HG03039 (cell line): Measurements from ENCODE around the gene ZBTB8OS.
"Not testable (repeated sequence)": the region's sequence is repeated elsewhere in the genome, so short reads cannot be mapped to it uniquely, and the experiment has no call there.

Experiments used
- ATAC-seq: cut with Tn5 transposase; IDR thresholded peaks from one replicate; pipeline ENCODE4 v1.9.1; 2021; ENCODE audit warnings: mild to moderate bottlenecking, moderate library complexity; ENCODE audit not compliant: unreplicated experiment

Gene ZBTB8OS

DNA sequence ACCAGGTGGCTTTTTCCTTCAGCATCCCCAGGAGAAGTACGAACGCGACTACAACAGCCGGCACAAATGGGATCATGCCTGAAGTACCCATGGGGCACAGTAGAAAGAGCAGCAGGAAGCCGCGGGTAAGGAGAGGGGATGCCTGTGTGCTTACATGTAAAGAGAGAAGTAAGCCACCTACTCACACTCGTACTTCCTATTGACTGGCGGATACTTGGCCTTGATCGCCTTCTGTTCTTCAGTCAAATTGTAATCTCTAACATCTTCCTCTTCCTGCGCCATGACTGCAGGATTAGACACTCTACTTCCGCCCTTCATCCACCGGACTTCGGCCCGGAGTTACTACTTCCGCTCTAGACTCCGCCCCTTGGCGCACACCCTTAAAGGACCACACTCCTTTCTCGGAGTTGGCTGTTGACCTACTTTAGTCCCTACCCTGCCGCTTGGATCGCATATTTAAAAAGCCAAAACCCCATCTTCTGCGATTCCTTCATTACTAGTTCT, at the start of gene ZBTB8OS:
Gene ZBTB8OS, minus strand, starts transcription at position 303 of the 504 bp plus-strand sequence. Its CDS starts 21 bp downstream, at position 282.
- peak; percentile 52 for ATAC-seq

GRCh38 chr1:32696996-32697395, 46.6 kb upstream of the ZBTB8OS start:
- ATAC-seq, result not testable (repeated sequence)

GRCh38 chr1:32696041-32696440, 45.7 kb upstream of the ZBTB8OS start:
- ATAC-seq, result no peak

DNA sequence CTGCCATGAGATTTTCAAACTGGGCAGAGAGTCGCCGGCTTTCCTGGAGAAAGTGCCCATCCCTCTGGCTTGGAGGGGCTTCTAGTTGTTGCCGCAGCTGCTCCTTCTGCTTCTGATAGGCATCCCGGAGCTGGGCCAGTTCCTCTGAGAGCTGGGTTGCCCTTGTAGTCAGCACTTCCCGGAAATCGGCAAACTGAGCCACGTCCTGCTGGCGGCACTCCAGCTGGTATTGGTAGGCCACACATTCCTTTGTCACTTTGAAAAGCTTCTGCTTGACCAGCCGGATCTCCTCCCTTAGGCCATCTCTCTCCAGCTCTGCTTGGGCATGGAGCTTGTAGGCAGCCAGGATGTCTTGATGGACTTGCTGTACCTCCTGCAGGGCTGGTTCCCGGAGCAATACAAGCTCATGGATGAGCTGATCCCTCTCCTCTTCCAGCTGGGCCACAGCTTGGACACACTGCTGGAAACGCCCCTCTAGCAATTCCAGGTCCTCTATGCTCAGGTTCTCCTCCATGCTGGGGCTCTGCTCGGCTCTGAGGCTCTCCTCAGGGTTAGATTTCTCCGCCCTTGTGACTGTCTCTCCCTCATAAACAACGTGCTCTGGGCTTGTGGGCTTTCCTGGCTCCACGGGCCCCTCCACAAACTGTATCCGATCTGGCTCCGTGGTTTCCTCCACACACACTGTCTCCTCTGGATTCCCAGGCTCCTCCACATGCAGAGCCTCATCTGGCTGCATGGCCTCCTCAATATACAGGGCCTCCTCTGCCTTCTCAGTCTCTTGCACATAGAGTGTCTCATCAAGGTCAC, 45.0 kb upstream of the ZBTB8OS start:
- ATAC-seq, result no peak

DNA sequence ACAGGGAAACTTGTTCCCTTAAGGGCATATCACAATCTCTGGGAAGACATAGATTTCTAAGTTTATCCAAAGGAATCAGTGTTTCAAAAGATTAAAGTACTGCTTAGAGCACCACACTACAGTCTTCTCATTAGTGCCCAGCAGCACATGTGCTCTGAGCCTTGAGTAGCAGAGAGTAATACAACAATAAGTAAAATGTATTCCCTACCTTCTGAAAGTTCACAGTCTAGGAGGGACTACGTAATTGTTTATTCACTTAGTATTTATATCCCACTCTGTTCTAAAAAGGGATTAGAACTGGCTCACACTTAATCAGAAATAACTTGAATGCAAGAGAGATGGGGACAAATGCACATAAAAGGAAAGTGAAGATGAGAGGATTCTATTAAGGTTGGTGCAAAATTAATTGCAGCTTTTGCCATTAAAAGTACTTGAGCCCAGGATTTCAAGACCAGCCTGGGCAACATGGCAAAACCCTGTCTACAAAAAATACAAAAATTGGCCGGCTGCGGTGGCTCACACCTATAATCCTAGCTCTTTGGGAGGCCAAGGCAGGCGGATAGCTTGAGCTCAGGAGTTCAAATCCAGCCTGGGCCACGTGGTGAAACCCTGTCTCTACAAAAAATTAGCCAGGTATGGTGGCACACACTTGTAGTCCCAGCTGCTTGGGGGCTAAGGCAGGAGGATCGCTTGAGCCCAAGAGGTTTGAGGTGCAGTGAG, 43.3 kb upstream of the ZBTB8OS start:
- no peak for ATAC-seq

DNA sequence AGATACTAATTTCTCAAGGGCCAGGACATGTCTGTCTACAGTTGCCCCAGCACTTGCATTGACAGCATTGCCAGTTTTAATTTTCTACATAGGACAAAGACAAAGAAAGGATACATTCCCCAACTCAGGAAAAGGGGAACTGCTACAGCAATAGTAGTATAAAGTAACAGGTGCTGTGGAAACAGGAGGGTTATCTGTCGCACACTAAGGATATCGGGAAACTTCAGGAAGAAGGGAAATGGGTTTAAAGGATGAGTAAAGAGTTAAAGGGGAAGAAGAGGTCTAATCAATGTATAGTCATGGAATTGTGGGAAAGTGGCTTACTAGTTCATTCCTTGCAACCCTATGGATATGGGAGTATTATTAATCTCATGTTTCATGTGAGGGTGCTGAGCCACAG, 36.0 kb upstream of the ZBTB8OS start:
- no peak for ATAC-seq

DNA sequence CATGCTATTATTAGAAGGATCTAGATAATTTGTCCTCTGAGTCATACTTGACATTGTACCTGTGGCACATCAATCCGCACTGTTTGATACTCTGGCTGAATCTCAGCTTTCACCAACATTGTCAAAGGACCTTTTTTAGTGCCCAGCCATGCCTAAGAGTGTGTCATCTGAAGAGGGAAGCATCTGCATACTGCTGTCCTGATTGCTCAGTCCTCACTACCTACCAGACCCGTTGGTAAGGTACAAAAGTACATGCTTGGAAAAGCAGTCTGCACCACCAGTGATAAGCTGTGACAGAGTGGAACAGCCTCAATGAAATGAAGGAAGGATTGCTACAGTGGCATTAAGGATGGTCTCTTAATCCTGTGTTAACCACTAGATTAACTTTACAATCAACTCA, 35.1 kb upstream of the ZBTB8OS start:
- no peak for ATAC-seq

DNA sequence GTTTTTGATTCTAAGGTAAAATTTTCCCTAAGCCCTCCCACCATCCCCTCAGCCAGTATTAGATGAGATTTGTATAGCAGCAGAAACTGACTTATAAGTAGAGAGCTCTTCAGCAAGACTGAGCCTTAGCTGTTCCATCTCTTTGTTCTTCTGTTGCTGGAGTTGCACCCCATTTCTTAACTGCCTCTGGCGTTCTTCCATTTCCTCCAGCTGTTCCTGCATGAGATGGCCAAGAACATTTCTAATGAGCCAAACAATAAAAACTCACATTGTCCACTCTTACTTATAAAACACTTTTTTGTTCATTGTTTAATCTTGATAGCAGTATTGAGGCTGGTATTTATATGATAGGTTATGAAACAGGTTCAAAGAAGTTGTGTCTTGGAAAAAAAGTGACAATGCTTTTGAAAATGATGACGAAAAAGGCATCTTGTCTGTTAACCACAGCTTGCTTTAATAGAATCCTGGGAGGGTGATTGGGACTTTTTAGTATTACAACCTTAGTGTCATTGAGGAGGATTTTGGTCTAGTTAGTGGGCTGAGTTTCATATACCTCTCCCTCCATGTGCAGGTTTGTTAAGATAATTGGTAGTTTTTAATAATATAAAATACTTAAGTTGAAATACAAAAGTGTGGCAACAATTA, 33.9 kb upstream of the ZBTB8OS start:
- ATAC-seq, result no peak

GRCh38 chr1:32683397-32683796, 33.0 kb upstream of the ZBTB8OS start:
- no peak for ATAC-seq

DNA sequence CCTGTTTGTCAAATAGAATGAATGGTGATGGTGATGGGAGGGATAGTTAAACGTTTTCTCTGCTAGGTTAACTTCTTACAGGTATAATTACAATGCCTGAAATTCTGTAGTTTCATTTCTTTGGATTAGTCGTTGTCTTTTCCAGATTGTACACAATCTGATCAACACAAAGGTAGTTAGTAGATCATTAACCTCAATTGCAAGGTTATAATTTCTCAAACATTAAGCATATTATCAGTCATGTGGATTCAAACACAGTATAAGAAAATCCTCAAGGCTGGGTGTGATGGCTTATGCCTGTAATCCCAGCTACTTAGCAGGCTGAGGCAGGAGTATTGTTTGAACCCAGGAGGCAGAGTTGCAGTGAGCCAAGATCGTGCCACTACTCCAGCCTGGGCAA, 31.6 kb upstream of the ZBTB8OS start:
- ATAC-seq, result no peak

GRCh38 chr1:32681509-32681908, 31.2 kb upstream of the ZBTB8OS start:
- ATAC-seq, result no peak

- ATAC-seq, result no peak
Measured at GRCh38 chr1:32680642-32681041, 30.3 kb upstream of the ZBTB8OS start.

- ATAC-seq, result not testable (repeated sequence)
Measured at GRCh38 chr1:32679993-32680392, 29.6 kb upstream of the ZBTB8OS start.

DNA sequence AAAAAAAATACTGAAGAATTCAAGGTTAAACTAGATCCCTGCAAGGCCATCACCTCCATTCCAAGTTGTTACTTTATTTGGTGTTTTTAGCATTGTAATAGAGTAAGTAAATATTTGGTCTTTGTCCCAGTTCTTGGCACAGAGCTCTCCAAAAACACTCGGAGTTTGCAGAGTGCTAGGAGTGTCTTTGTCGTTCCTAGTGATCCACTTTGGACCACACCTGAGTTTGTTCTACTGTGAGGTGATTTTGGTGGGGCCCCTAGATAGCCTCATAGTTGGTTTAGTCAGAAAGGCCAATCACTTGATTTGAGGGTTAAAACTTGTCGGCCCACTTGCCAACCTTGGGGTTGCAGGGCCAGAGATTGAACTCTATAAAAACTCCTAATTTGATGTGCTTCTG, 26.6 kb upstream of the ZBTB8OS start:
- ATAC-seq, result no peak

- not testable (repeated sequence) for ATAC-seq
Measured at GRCh38 chr1:32668716-32669115, 18.4 kb upstream of the ZBTB8OS start.

- ATAC-seq, result no peak
Measured at GRCh38 chr1:32666901-32667566, 16.7 kb upstream of the ZBTB8OS start.

- ATAC-seq, result no peak
Measured at GRCh38 chr1:32665915-32666314, 15.6 kb upstream of the ZBTB8OS start.

DNA sequence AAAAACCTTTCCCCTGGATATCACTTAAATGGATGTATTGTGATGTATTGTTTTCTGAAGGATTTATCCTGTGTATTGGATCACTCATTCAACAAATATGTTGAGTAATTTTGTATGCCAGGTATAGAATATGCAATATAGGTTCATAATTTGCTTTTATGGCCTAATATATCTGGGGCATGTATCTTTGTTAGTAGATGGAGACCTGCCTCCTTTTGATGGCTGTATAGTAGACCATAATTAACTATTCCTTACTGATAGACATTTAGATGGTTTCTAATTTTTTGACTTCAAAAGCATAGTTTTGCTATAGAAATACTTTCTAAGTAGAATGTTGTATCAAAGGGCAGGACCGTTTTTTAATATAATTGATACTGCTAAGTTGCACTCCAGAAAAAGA, 9.2 kb upstream of the ZBTB8OS start:
- ATAC-seq, result no peak

- no peak for ATAC-seq
Measured at GRCh38 chr1:32652244-32652962, 2.1 kb upstream of the ZBTB8OS start.

- ATAC-seq, result no peak
Measured at GRCh38 chr1:32651461-32652073, 1.2 kb upstream of the ZBTB8OS start.
